Head of caudate nucleus (tissue), 42 donors: ENCODE data around the gene EHHADH.
A peak's percentile ranks its signal among the peaks of the same experiment; 100 is the strongest.

Experiments
- DNase-seq, 42 donors: peaks; one replicate each; pipeline versions ENCODE4 v3.0.0 to v3.0.0-alpha.2; 2020 to 2021; ENCODE audit warnings: mixed read lengths in 7 of 42
- intact Hi-C: fragments of 100-400 bp; cut with DNase I; formaldehyde crosslinking; loops from one replicate; pipeline ENCODE4 v1.15.0; 2022

EHHADH gene

GRCh38 chr3:185153861-185154629 is 99.8 kb downstream of the EHHADH start:
- DNase-seq: peak in 36 of 42 donors; percentile 6 to 80 (median 40)
- intact Hi-C loops: no loop called here

- intact Hi-C loops: no loop called here
- peak in 33 of 42 donors; percentile 15 to 62 (median 32) for DNase-seq
These were observed 100.6 kb downstream of the EHHADH start for GRCh38 chr3:185153171-185153771.

GRCh38 chr3:185152410-185153170 is 101.3 kb downstream of the EHHADH start, which contains the start of gene C3orf70:
Gene C3orf70 (minus strand): TSS chr3:185153060. CDS start chr3:185152823, 237 bp downstream.
- intact Hi-C loops: no loop called here
- peak; percentile 9 to 83 (median 64) for DNase-seq

- intact Hi-C loops: no loop called here
- peak in 2 of 42 donors; percentile 16 to 33 for DNase-seq
These were observed 101.9 kb downstream of the EHHADH start for GRCh38 chr3:185151964-185152409.

- intact Hi-C loops: no loop called here
- DNase-seq: no peak
These were observed 102.5 kb downstream of the EHHADH start for GRCh38 chr3:185151101-185151963.

GRCh38 chr3:185150561-185150960 is 103.3 kb downstream of the EHHADH start:
- intact Hi-C loops: no loop called here
- DNase-seq: no peak

GRCh38 chr3:185149591-185149990 is 104.3 kb downstream of the EHHADH start:
- peak in 12 of 42 donors; percentile 13 to 65 (median 34) for DNase-seq
- intact Hi-C loops: no loop called here

GRCh38 chr3:185145511-185145910 is 108.3 kb downstream of the EHHADH start:
- no peak for DNase-seq
- intact Hi-C loops: no loop called here

GRCh38 chr3:185144784-185145183 is 109.1 kb downstream of the EHHADH start:
- intact Hi-C loops: no loop called here

More at GRCh38 chr3:185144784-185145183, 109.1 kb downstream of the EHHADH start:
- no peak for DNase-seq
